Tibial nerve (tissue), 4 donors: ENCODE results near the gene CLTC. TPM values are rescaled to one million over a fixed set of nuclear protein-coding genes. Genes with fewer than 3 reads are reported as not detected.

Experiments used
- DNase-seq, 2 donors: peaks; one replicate each; pipeline ENCODE4 v3.0.0-alpha.2; 2019; ENCODE audit warnings: low spot score in 2 of 2
- H3K27ac ChIP-seq, 4 donors: fragments of 200-600 bp; sonication (generic) in 3 of 4; one replicate each; pipeline ENCODE4 v1.5.1; 2017 to 2019; ENCODE audit warnings: mild to moderate bottlenecking in 1 of 4
- H3K27me3 ChIP-seq, 2 donors: fragments of 200-600 bp; sonication (generic) in 1 of 2; one replicate each; pipeline versions ENCODE4 v1.5.1 to v1.6.0; 2017 to 2019
- H3K36me3 ChIP-seq, 3 donors: fragments of 200-600 bp; sonication (generic); one replicate each; pipeline ENCODE4 v1.5.1; 2018 to 2019
- H3K4me1 ChIP-seq, 4 donors: fragments of 200-600 bp; sonication (generic) in 3 of 4; one replicate each; pipeline ENCODE4 v1.5.1; 2017 to 2019
- H3K4me3 ChIP-seq, 4 donors: fragments of 200-600 bp; sonication (generic) in 3 of 4; one replicate each; pipeline ENCODE4 v1.5.1; 2017 to 2019; ENCODE audit warnings: mild to moderate bottlenecking in 1 of 4, moderate library complexity in 1 of 4
- H3K9me3 ChIP-seq, 4 donors: fragments of 200-600 bp; sonication (generic) in 3 of 4; one replicate each; pipeline ENCODE4 v1.5.1; 2017 to 2019
- CTCF ChIP-seq, 5 experiments: fragments of 200-600 bp in 3 of 5; fragments of 450-650 bp in 2 of 5; sonication (generic) in 3 of 5; IDR thresholded peaks; one replicate each; pipeline ENCODE4 v1.5.1; 2016 to 2019; ENCODE audit warnings: antibody characterized with exemption in 5 of 5, mild to moderate bottlenecking in 3 of 5, moderate library complexity in 2 of 5
- EP300 ChIP-seq, 2 donors: sonication (generic); formaldehyde crosslinking; IDR thresholded peaks; one replicate each; pipeline ENCODE4 v1.6.1; 2017; ENCODE audit warnings: antibody characterized with exemption in 2 of 2, mild to moderate bottlenecking in 1 of 2
- POLR2A ChIP-seq, 2 donors: fragments of 450-650 bp; IDR thresholded peaks; one replicate each; pipeline ENCODE4 v1.6.1; 2017; ENCODE audit warnings: antibody characterized with exemption in 2 of 2, mild to moderate bottlenecking in 2 of 2, moderate library complexity in 2 of 2
- WGBS, 2 donors: methylation state at CpG; one replicate each; pipeline ENCODE4 v1.1.5; 2018; 5-methylcytosine and 5-hydroxymethylcytosine counted together
- total RNA-seq, 4 donors: library from RNA; depleted of rRNA; stranded (reverse); fragments of >200 nt; gene quantifications; one replicate each; pipeline ENCODE4 v1.1.0, GENCODE V29; 2016

The CLTC gene
- total RNA-seq, 4 donors from 2014 or later: 188 to 245 (median 209) TPM

DNA sequence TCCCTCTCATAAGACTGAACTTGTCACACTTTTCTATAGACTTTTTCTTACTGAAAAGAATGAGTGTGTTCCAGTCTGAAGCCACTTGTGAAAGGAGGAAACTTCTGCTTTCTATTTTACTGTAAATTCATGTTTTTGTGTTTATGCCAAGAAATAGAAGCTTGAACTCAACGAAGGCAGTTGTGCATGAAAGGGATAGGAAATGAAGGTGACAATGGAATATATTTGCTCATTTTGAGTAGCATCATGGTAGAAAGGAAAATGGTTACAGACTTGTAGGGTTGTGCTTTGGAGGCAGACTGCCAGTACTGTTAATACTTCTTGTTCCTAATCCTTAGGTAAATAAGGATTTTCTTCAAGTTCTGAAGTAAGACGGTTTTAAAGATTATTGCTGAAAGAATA, 8.1 kb downstream of the CLTC start:
- H3K27ac ChIP-seq: peak overlapping the region in 1 of 4 donors; percentile 2
- H3K4me1 ChIP-seq: peaks cover 0 to 76% (median 34%) of the 10 kb centered on the region in 4 donors
- H3K27me3 ChIP-seq: no peaks in the 10 kb centered on the region
- no peaks in the 10 kb centered on the region for H3K36me3 ChIP-seq
- TF ChIP-seq CTCF (IDR thresholded peaks at IDR 0.05): no peak
- no peak for TF ChIP-seq EP300 (IDR thresholded peaks at IDR 0.05)
- TF ChIP-seq POLR2A (IDR thresholded peaks at IDR 0.05): no peak
- no peak for DNase-seq
- 28 to 30% methylated on average over 2 of the region's 2 CpGs for WGBS, 2 donors
- no peaks in the 10 kb centered on the region for H3K9me3 ChIP-seq
- H3K4me3 ChIP-seq: no peak overlapping the region

GRCh38 chr17:59629174-59629573, 9.5 kb downstream of the CLTC start:
- Histone ChIP-seq H3K36me3 (no peaks in the 10 kb centered on the region), H3K9me3 (no peaks in the 10 kb centered on the region), H3K4me1 (peaks cover 0 to 76% (median 38%) of the 10 kb centered on the region in 4 donors), H3K27me3 (no peaks in the 10 kb centered on the region), H3K27ac (no peak overlapping the region), H3K4me3 (no peak overlapping the region)
- no peak for TF ChIP-seq EP300 (IDR thresholded peaks at IDR 0.05)
- no peak for TF ChIP-seq POLR2A (IDR thresholded peaks at IDR 0.05)
- TF ChIP-seq CTCF (IDR thresholded peaks at IDR 0.05): no peak
- DNase-seq: no peak
- 86 to 92% methylated on average over 3 of the region's 3 CpGs for WGBS, 2 donors

DNA sequence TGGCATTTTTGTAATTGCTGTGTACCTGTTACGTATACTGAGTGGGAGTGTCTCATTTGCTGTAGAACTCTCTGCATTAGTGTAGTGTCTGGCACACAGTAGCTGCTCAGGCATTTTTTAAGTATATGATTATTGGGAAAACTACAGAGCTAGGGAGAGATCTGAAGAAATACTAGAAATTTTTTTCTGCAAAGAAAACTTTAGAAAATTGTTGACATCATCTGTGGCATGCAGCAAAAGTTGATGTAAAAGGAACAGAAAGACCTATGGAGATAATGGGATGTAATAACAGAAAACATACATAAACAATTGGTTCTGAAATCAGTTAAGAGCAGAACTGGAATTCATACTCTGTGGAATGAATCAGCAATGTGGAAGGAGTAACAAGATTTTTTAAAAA, 11.6 kb downstream of the CLTC start:
- Histone ChIP-seq H3K27me3 (no peaks in the 10 kb centered on the region), H3K4me3 (no peak overlapping the region), H3K27ac (no peak overlapping the region), H3K9me3 (no peaks in the 10 kb centered on the region), H3K36me3 (no peaks in the 10 kb centered on the region), H3K4me1 (peaks cover 0 to 81% (median 52%) of the 10 kb centered on the region in 4 donors)
- no peak for TF ChIP-seq CTCF (IDR thresholded peaks at IDR 0.05)
- no peak for TF ChIP-seq EP300 (IDR thresholded peaks at IDR 0.05)
- TF ChIP-seq POLR2A (IDR thresholded peaks at IDR 0.05): no peak
- WGBS, 2 donors: 84 to 96% methylated on average over 1 of the region's 1 CpG
- DNase-seq: no peak

- Histone ChIP-seq H3K36me3 (no peaks in the 10 kb centered on the region), H3K27me3 (no peaks in the 10 kb centered on the region), H3K4me1 (peaks cover 0 to 74% (median 43%) of the 10 kb centered on the region in 4 donors), H3K9me3 (no peaks in the 10 kb centered on the region), H3K4me3 (no peak overlapping the region), H3K27ac (peak overlapping the region in 1 of 4 donors; percentile 47)
- no peak for DNase-seq
- 53 to 63% methylated on average over 6 of the region's 6 CpGs for WGBS, 2 donors
- TF ChIP-seq CTCF (IDR thresholded peaks at IDR 0.05) (no peak), POLR2A (IDR thresholded peaks at IDR 0.05) (no peak), EP300 (IDR thresholded peaks at IDR 0.05) (no peak)
Measured at GRCh38 chr17:59632398-59632797, 12.7 kb downstream of the CLTC start.

- Histone ChIP-seq H3K9me3 (no peaks in the 10 kb centered on the region), H3K36me3 (no peaks in the 10 kb centered on the region), H3K27ac (no peak overlapping the region), H3K27me3 (no peaks in the 10 kb centered on the region), H3K4me1 (peaks cover 0 to 73% (median 42%) of the 10 kb centered on the region in 4 donors), H3K4me3 (no peak overlapping the region)
- no peak for TF ChIP-seq EP300 (IDR thresholded peaks at IDR 0.05)
- TF ChIP-seq POLR2A (IDR thresholded peaks at IDR 0.05): no peak
- TF ChIP-seq CTCF (IDR thresholded peaks at IDR 0.05): no peak
- DNase-seq: no peak
- 73 to 78% methylated on average over 5 of the region's 5 CpGs for WGBS, 2 donors
Measured at GRCh38 chr17:59633658-59634359, 14.1 kb downstream of the CLTC start.
